GM23338 (cell line): Measurements from ENCODE around the gene B4GAT1.

ENCODE experiments used
- CREB1 ChIP-seq: fragments of 250-450 bp; sonication (Bioruptor Pico); IDR thresholded peaks from 2 replicates; pipeline ENCODE4 v1.5.0; 2020; ENCODE audit warnings: low read depth, mild to moderate bottlenecking, moderate library complexity
- EZH2 ChIP-seq: fragments of 200-600 bp; sonication (generic); IDR thresholded peaks from one replicate; pipeline ENCODE4 v1.8.0; 2017; ENCODE audit warnings: antibody characterized with exemption, mild to moderate bottlenecking, low read depth; ENCODE audit not compliant: unreplicated experiment
- EZH2phosphoT487 ChIP-seq: fragments of 200-600 bp; sonication (generic); IDR thresholded peaks from one replicate; pipeline ENCODE4 v1.8.1; 2018; ENCODE audit warnings: antibody characterized with exemption; ENCODE audit not compliant: unreplicated experiment
- JUNB ChIP-seq: IDR thresholded peaks from one replicate; pipeline ENCODE4 v1.6.1; 2016; ENCODE audit warnings: antibody characterized with exemption; ENCODE audit not compliant: unreplicated experiment
- NANOG ChIP-seq: IDR thresholded peaks from 2 replicates; pipeline ENCODE4 v1.6.1; 2016; ENCODE audit warnings: antibody characterized with exemption, borderline replicate concordance
- POLR2AphosphoS5 ChIP-seq: IDR thresholded peaks from 2 replicates; pipeline ENCODE4 v1.6.1; 2016; ENCODE audit warnings: antibody characterized with exemption, low read depth
- STAT1 ChIP-seq: IDR thresholded peaks from one replicate; pipeline ENCODE4 v1.6.1; 2016; ENCODE audit warnings: antibody characterized with exemption; ENCODE audit not compliant: unreplicated experiment
- ZNF114 ChIP-seq: fragments of 250-450 bp; sonication (Bioruptor Pico); IDR thresholded peaks from 2 replicates; pipeline ENCODE4 v1.5.0; 2020; ENCODE audit warnings: mild to moderate bottlenecking, moderate library complexity
- ZNF331 ChIP-seq: fragments of 250-450 bp; sonication (Bioruptor Pico); IDR thresholded peaks from 2 replicates; pipeline ENCODE4 v1.5.0; 2020; ENCODE audit warnings: low read depth, mild to moderate bottlenecking, moderate library complexity
- TF ChIP-seq, protein P1 (sequence below), 2 experiments: fragments of 200-600 bp in 1 of 2; sonication (generic) in 1 of 2; conservative IDR thresholded peaks; 2 replicates each; pipeline versions ENCODE4 v1.5.1 to v1.6.1; 2016 to 2017; ENCODE audit warnings: antibody characterized with exemption in 2 of 2, low read depth in 2 of 2, mild to moderate bottlenecking in 2 of 2, moderate library complexity in 1 of 2
- TF ChIP-seq, protein P2 (sequence below): fragments of 250-450 bp; sonication (Bioruptor Pico); IDR thresholded peaks from 2 replicates; pipeline ENCODE4 v1.5.0; 2020; ENCODE audit warnings: mild to moderate bottlenecking, moderate library complexity
- TF ChIP-seq, protein P3 (sequence below): IDR thresholded peaks from one replicate; pipeline ENCODE4 v1.6.1; 2018; ENCODE audit warnings: antibody characterized with exemption; ENCODE audit not compliant: unreplicated experiment
- TF ChIP-seq, protein P4 (sequence below): IDR thresholded peaks from 2 replicates; pipeline ENCODE4 v1.6.1; 2016; ENCODE audit warnings: antibody characterized with exemption

DNA sequence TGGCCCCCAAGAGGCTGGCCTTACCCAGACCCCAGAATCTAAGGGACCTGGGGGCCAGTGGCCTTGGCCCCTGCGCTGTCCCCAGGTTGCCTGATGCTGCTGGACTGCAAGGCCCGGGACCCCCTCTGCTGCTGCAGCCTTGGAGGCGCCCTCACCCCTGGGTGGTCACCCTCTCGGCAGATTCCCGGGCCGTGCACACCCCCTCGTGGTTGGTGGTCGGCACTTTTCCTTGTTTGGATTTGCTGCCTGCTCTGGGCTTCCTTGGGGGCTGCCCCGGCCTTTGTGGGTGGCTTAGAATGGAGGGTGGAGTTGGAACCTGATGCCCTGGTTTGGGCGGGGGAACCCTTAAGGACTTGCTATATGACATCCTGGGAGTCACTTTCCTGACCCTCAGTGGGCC lies 16.5 kb downstream of the B4GAT1 start:
- TF ChIP-seq, protein P1, sequence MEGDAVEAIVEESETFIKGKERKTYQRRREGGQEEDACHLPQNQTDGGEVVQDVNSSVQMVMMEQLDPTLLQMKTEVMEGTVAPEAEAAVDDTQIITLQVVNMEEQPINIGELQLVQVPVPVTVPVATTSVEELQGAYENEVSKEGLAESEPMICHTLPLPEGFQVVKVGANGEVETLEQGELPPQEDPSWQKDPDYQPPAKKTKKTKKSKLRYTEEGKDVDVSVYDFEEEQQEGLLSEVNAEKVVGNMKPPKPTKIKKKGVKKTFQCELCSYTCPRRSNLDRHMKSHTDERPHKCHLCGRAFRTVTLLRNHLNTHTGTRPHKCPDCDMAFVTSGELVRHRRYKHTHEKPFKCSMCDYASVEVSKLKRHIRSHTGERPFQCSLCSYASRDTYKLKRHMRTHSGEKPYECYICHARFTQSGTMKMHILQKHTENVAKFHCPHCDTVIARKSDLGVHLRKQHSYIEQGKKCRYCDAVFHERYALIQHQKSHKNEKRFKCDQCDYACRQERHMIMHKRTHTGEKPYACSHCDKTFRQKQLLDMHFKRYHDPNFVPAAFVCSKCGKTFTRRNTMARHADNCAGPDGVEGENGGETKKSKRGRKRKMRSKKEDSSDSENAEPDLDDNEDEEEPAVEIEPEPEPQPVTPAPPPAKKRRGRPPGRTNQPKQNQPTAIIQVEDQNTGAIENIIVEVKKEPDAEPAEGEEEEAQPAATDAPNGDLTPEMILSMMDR (conservative IDR thresholded peaks at IDR 0.05; ENCODE audit: low read depth in 2 of 2), result peak in 1 of 2 experiments; percentile 35; a peak in 2 of 4 replicates
- TF ChIP-seq EZH2 (no peak), POLR2AphosphoS5 (no peak), EZH2phosphoT487 (no peak), CREB1 (no peak), NANOG (no peak), ZNF331 (CRISPR knock-in tag) (no peak), STAT1 (no peak), JUNB (no peak), ZNF114 (CRISPR knock-in tag) (no peak)
- TF ChIP-seq, protein P2, sequence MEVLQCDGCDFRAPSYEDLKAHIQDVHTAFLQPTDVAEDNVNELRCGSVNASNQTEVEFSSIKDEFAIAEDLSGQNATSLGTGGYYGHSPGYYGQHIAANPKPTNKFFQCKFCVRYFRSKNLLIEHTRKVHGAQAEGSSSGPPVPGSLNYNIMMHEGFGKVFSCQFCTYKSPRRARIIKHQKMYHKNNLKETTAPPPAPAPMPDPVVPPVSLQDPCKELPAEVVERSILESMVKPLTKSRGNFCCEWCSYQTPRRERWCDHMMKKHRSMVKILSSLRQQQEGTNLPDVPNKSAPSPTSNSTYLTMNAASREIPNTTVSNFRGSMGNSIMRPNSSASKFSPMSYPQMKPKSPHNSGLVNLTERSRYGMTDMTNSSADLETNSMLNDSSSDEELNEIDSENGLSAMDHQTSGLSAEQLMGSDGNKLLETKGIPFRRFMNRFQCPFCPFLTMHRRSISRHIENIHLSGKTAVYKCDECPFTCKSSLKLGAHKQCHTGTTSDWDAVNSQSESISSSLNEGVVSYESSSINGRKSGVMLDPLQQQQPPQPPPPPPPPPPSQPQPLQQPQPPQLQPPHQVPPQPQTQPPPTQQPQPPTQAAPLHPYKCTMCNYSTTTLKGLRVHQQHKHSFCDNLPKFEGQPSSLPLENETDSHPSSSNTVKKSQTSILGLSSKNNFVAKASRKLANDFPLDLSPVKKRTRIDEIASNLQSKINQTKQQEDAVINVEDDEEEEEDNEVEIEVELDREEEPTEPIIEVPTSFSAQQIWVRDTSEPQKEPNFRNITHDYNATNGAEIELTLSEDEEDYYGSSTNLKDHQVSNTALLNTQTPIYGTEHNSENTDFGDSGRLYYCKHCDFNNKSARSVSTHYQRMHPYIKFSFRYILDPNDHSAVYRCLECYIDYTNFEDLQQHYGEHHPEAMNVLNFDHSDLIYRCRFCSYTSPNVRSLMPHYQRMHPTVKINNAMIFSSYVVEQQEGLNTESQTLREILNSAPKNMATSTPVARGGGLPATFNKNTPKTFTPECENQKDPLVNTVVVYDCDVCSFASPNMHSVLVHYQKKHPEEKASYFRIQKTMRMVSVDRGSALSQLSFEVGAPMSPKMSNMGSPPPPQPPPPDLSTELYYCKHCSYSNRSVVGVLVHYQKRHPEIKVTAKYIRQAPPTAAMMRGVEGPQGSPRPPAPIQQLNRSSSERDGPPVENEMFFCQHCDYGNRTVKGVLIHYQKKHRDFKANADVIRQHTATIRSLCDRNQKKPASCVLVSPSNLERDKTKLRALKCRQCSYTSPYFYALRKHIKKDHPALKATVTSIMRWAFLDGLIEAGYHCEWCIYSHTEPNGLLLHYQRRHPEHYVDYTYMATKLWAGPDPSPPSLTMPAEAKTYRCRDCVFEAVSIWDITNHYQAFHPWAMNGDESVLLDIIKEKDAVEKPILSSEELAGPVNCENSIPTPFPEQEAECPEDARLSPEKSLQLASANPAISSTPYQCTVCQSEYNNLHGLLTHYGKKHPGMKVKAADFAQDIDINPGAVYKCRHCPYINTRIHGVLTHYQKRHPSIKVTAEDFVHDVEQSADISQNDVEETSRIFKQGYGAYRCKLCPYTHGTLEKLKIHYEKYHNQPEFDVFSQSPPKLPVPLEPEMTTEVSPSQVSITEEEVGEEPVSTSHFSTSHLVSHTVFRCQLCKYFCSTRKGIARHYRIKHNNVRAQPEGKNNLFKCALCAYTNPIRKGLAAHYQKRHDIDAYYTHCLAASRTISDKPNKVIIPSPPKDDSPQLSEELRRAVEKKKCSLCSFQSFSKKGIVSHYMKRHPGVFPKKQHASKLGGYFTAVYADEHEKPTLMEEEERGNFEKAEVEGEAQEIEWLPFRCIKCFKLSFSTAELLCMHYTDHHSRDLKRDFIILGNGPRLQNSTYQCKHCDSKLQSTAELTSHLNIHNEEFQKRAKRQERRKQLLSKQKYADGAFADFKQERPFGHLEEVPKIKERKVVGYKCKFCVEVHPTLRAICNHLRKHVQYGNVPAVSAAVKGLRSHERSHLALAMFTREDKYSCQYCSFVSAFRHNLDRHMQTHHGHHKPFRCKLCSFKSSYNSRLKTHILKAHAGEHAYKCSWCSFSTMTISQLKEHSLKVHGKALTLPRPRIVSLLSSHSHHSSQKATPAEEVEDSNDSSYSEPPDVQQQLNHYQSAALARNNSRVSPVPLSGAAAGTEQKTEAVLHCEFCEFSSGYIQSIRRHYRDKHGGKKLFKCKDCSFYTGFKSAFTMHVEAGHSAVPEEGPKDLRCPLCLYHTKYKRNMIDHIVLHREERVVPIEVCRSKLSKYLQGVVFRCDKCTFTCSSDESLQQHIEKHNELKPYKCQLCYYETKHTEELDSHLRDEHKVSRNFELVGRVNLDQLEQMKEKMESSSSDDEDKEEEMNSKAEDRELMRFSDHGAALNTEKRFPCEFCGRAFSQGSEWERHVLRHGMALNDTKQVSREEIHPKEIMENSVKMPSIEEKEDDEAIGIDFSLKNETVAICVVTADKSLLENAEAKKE (CRISPR knock-in tag), result no peak
- TF ChIP-seq, protein P3, sequence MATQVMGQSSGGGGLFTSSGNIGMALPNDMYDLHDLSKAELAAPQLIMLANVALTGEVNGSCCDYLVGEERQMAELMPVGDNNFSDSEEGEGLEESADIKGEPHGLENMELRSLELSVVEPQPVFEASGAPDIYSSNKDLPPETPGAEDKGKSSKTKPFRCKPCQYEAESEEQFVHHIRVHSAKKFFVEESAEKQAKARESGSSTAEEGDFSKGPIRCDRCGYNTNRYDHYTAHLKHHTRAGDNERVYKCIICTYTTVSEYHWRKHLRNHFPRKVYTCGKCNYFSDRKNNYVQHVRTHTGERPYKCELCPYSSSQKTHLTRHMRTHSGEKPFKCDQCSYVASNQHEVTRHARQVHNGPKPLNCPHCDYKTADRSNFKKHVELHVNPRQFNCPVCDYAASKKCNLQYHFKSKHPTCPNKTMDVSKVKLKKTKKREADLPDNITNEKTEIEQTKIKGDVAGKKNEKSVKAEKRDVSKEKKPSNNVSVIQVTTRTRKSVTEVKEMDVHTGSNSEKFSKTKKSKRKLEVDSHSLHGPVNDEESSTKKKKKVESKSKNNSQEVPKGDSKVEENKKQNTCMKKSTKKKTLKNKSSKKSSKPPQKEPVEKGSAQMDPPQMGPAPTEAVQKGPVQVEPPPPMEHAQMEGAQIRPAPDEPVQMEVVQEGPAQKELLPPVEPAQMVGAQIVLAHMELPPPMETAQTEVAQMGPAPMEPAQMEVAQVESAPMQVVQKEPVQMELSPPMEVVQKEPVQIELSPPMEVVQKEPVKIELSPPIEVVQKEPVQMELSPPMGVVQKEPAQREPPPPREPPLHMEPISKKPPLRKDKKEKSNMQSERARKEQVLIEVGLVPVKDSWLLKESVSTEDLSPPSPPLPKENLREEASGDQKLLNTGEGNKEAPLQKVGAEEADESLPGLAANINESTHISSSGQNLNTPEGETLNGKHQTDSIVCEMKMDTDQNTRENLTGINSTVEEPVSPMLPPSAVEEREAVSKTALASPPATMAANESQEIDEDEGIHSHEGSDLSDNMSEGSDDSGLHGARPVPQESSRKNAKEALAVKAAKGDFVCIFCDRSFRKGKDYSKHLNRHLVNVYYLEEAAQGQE, result no peak
- TF ChIP-seq, protein P4, sequence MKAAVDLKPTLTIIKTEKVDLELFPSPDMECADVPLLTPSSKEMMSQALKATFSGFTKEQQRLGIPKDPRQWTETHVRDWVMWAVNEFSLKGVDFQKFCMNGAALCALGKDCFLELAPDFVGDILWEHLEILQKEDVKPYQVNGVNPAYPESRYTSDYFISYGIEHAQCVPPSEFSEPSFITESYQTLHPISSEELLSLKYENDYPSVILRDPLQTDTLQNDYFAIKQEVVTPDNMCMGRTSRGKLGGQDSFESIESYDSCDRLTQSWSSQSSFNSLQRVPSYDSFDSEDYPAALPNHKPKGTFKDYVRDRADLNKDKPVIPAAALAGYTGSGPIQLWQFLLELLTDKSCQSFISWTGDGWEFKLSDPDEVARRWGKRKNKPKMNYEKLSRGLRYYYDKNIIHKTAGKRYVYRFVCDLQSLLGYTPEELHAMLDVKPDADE, result no peak
